Glomerular endothelial cell (primary cell): ENCODE data around the gene CUL1. TPM values are rescaled to one million over a fixed set of nuclear protein-coding genes. Genes with fewer than 3 reads are reported as not detected.

ENCODE experiments used
- DNase-seq: peaks from one replicate; pipeline ENCODE4 v3.0.0-alpha.2; 2011; ENCODE audit warnings: low read depth, low spot score; ENCODE audit errors: extremely low read depth
- total RNA-seq: library from RNA; depleted of rRNA; stranded (reverse); fragments of >200 nt; gene quantifications from 2 replicates; pipeline ENCODE4 v1.2.3, GENCODE V29; 2015

The CUL1 gene
- total RNA-seq = 45.4 and 47.0 TPM in 2 replicates

DNA sequence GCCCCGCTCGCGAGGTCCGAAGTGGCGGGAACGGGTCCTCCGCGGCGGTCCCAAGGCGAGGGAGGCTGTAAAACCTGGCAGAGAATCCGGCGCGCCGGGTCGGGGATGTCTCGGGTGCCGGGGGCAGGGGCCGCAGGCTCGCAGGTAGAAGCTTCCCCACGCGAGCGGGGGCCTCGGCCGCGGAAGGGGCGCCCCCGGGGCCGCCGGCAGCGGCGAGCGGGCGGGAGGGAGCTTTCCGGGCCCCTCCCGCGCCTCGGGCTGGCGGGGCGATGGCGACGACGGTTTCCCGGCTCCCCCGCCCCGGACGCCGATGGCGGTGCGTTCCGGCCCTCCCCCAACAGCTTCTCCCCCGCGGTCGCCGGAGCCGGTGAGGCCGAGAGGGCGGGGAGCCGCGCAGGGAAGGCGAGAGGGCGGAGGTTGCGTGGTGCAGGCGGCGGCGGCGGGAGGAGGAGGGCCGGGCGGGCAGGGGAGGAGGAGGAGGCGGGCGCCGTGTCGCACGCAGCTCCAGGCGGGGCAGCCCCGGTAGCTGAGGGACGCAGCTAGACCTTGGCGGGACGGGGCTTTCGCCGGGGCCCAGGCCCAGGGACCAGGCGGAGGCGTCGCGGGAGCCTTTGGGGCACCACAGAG, at the start of gene CUL1:
TSS of gene CUL1 (plus strand) at position 507 of the 627 bp plus-strand sequence. CDS start 31,220 bp downstream, outside the sequence.
- no peak for DNase-seq

GRCh38 chr7:148650232-148650858, 48.4 kb upstream of the CUL1 start:
- no peak for DNase-seq

DNA sequence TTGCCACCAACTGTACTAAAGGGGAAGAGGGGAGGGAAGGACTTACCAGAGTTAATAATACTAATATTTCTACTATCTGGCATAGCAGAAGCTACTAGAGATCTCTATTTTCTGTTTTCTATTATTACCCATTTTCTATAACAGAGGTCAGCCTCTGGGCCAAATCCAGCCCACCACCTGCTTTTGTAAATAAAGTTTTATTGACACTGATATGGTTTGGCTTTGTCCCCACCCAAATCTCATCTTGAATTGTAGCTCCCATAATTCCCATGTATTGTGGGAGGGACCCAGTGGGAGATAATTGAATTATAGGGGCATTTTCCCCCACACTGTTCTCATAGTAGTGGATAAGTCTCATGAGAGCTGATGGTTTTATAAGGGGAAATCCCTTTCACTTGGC, 45.9 kb upstream of the CUL1 start:
- no peak for DNase-seq

DNA sequence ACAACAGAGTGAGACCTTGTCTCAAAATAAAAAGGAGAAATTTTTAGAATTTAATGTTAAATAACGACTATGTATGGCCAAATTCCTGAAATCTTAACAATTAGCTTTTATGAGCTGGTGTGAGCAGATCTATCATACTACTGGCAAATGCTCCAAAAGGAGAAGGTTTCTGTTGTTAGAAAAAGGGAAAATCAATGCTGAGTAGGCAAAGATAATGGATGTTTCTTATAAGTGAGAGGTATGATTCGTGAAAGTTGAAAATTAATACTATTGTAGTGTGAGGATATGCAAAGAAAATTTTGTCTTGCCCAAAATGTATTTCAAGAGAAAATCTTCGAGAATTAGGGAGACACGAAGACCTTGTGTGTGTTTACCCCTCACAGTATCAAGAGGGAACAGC, 40.8 kb upstream of the CUL1 start:
- DNase-seq = no peak

DNA sequence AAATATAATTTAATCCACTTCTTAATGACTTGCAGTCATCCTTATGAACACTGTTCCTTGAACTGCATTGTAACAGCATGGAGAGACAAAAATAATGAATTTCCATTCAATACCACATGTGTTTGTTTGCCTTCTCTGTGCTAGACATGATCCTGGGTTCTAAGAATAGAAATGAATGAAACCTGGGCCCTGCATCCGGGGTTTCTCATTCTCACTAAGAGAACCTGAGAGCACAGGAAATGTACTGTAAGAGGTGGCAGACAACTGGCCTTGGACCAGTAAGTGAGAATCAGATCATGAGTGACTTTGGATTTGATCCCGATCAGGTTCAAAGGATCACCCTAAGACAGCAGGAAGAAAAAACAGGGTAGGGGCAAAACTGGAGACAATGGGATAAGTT, 37.2 kb upstream of the CUL1 start:
- no peak for DNase-seq

- no peak for DNase-seq
Observed at GRCh38 chr7:148662646-148663045, 36.1 kb upstream of the CUL1 start.

GRCh38 chr7:148664324-148664723, 34.4 kb upstream of the CUL1 start:
- DNase-seq = no peak

- DNase-seq = no peak
Observed at GRCh38 chr7:148665221-148665620, 33.5 kb upstream of the CUL1 start.

- peak; percentile 36 for DNase-seq
Observed at GRCh38 chr7:148669927-148670326, 28.8 kb upstream of the CUL1 start.

- DNase-seq = no peak
Observed at GRCh38 chr7:148670374-148670773, 28.3 kb upstream of the CUL1 start.

GRCh38 chr7:148670807-148671206, 27.9 kb upstream of the CUL1 start:
- no peak for DNase-seq

DNA sequence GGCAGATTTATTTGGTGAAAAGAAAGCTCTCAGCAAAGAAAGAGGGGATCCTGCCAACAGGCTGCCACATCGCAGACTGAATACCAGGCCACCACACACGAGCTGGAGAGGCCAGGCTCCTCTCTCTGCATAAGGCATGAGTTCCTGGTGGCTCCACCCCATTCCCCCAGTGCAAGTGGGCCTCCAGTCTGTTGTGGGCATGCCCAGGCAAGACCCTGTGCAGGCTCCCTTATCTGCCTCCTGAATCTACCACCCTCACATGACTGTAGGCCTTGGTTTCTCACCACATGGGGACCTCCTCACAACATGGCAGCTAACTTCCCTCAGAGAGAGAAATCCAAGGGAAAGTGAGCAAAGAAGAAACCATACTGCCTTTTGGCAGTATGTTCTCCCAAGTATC, 26.7 kb upstream of the CUL1 start:
- DNase-seq = no peak

DNA sequence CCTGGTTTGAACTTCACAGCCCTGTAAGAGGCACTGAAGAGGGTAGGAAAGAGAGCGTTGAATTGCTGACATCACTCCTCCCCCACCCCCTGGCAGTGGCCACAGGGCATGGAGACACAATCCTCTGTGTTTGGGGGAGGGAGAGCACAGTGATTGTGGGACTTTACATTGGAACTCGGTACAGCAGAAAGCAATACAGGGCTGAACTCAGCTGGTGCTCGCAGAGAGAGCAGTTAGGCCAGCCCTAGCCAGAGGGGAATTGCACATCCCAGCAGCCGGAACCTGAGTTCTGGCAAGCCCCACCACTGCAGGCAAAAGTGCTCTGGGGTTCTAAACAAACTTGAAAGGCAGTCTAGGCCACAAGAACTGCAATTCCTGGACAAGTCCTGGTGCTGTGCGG, 24.0 kb upstream of the CUL1 start:
- DNase-seq = no peak

- DNase-seq = no peak
Observed at GRCh38 chr7:148676291-148676690, 22.4 kb upstream of the CUL1 start.

DNA sequence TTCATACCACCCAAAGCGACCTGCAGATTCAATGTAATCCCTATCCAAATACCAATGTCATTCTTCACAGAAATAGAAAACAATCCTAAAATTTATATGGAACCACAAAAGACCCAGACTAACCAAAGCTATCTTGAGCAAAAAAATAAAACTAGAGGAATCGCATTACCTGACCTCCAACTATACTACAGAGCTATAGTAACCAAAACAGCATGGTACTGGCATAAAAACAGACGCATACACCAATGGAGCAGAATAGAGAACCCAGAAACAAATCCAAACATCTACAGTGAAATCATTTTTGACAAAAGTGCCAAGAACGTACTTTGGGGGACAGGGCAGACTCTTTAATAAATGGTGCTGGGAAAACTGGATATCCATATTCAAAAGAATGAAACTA, 16.9 kb upstream of the CUL1 start:
- no peak for DNase-seq

GRCh38 chr7:148684289-148684830, 14.3 kb upstream of the CUL1 start:
- DNase-seq = no peak

DNA sequence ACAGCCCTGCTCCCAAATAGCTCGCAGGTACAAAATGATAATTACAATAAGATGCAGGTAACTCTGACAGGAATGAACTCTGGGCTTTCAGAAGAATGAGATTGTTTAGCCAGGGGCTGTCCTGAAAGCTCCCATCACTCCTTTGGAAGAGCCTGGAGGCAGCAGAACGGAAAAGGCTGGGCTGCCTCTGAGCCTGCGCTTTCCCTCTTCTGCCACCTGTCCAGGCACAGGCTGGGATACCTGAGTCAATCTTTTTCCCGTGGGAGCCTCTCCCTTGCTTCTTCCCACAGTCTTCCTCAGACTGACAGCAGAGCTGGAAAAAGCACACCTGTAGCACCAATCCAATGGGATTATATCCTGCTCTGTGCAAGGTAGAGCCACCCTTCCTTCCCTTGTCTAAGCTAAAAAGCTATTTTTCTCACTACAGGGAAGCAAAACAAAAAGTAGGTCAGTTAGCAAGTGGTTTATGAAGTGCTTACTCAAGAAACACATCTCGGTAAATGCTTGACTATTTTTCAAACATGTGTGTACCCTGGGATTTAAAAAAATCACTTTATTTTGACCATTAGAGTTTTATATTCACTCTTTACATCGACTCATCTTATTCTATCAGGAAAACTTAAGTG, 12.3 kb upstream of the CUL1 start:
- no peak for DNase-seq

DNA sequence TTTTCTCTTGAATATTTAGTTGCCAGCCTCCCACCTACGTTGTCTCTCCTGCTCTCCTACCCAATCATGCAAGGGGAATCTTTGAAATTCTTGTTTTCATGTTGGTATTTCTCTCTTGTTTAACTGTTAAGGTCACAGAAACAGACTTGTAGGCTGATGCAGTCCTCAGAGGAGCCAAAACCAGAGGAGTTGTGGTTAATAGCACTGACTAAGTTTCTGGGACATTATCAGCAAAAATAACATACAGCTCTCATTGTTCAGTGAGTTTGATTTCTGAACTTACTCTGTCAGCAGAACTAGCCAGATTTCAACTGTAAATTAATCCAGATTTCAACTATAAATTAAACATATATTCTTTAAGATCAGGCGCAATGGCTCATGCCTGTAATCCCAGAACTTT, 11.1 kb upstream of the CUL1 start:
- DNase-seq = no peak

- no peak for DNase-seq
Observed at GRCh38 chr7:148688526-148688925, 10.2 kb upstream of the CUL1 start.

DNA sequence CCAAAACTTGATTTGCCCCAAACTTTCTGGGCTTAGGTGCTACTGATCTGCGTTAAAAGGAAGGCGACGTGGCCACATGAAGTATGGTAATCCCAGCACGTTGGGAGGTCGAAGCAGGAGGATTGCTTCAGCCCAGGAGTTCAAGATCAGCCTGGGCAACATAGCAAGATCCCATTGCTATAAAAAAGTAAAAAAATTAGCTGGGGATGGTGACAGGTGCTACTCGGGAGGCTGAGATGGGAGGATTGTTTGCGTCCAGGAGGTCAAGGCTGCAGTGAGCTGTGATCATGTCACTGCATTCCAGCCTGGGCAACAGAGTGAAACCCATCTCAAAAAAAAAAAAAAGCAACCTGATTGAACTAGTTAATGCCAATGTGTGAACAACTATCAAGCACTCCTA, 5.1 kb upstream of the CUL1 start:
- DNase-seq = no peak

- DNase-seq = no peak
Observed at GRCh38 chr7:148694631-148695030, 4.1 kb upstream of the CUL1 start.

GRCh38 chr7:148695953-148696352, 2.8 kb upstream of the CUL1 start:
- DNase-seq = no peak
